ENCODE measurements around the gene KANSL1. TPM values are rescaled to one million over a fixed set of nuclear protein-coding genes. Genes with fewer than 3 reads are reported as not detected.

KANSL1 gene
- total RNA-seq, 2 donors from 2014 or later, result 86.5 to 102 TPM

- no peak for TF ChIP-seq CTCF (IDR thresholded peaks at IDR 0.05)
- no peak for DNase-seq (ENCODE audit: low spot score)
- no peak overlapping the region for H3K4me3 ChIP-seq
- H3K36me3 ChIP-seq, result no peaks in the 10 kb centered on the region
- peaks cover 45 to 69% of the 10 kb centered on the region in 2 donors for H3K4me1 ChIP-seq (ENCODE audit: control insufficient read depth in 1 of 2, low read depth in 2 of 2)
- ATAC-seq (ENCODE audit: insufficient number of reproducible peaks, low FRiP score, low read depth), result no peak
- H3K27ac ChIP-seq, result no peak overlapping the region
- H3K27me3 ChIP-seq (replicated peaks; ENCODE audit: insufficient read depth), result no peaks in the 10 kb centered on the region
- no peaks in the 10 kb centered on the region for H3K9me3 ChIP-seq
Measured at GRCh38 chr17:46127524-46127923, 65.7 kb downstream of the KANSL1 start.

GRCh38 chr17:46126840-46127239 lies 66.4 kb downstream of the KANSL1 start:
- H3K4me1 ChIP-seq (ENCODE audit: control insufficient read depth in 1 of 2, low read depth in 2 of 2), result peaks cover 52 to 72% of the 10 kb centered on the region in 2 donors
- H3K27ac ChIP-seq, result no peak overlapping the region
- no peak for TF ChIP-seq CTCF (IDR thresholded peaks at IDR 0.05)
- no peaks in the 10 kb centered on the region for H3K27me3 ChIP-seq (replicated peaks; ENCODE audit: insufficient read depth)
- H3K9me3 ChIP-seq, result no peaks in the 10 kb centered on the region
- no peak for ATAC-seq (ENCODE audit: insufficient number of reproducible peaks, low FRiP score, low read depth)
- no peaks in the 10 kb centered on the region for H3K36me3 ChIP-seq
- no peak for DNase-seq (ENCODE audit: low spot score)
- H3K4me3 ChIP-seq, result no peak overlapping the region

- Histone ChIP-seq H3K27ac (no peak overlapping the region), H3K4me1 (ENCODE audit: control insufficient read depth in 1 of 2, low read depth in 2 of 2) (peaks cover 55 to 72% of the 10 kb centered on the region in 2 donors), H3K4me3 (no peak overlapping the region), H3K36me3 (no peaks in the 10 kb centered on the region), H3K27me3 (replicated peaks; ENCODE audit: insufficient read depth) (no peaks in the 10 kb centered on the region), H3K9me3 (no peaks in the 10 kb centered on the region)
- TF ChIP-seq CTCF (IDR thresholded peaks at IDR 0.05), result no peak
- DNase-seq (ENCODE audit: low spot score) (no peak), ATAC-seq (ENCODE audit: insufficient number of reproducible peaks, low FRiP score, low read depth) (no peak)
Measured at GRCh38 chr17:46125831-46126230, 67.4 kb downstream of the KANSL1 start.

- Histone ChIP-seq H3K27ac (no peak overlapping the region), H3K4me3 (no peak overlapping the region), H3K9me3 (no peaks in the 10 kb centered on the region), H3K36me3 (no peaks in the 10 kb centered on the region), H3K4me1 (ENCODE audit: control insufficient read depth in 1 of 2, low read depth in 2 of 2) (peaks cover 47 to 71% of the 10 kb centered on the region in 2 donors), H3K27me3 (replicated peaks; ENCODE audit: insufficient read depth) (no peaks in the 10 kb centered on the region)
- ATAC-seq (ENCODE audit: insufficient number of reproducible peaks, low FRiP score, low read depth) (no peak), DNase-seq (ENCODE audit: low spot score) (no peak)
- no peak for TF ChIP-seq CTCF (IDR thresholded peaks at IDR 0.05)
Measured at GRCh38 chr17:46124695-46125592, 68.3 kb downstream of the KANSL1 start.

- H3K9me3 ChIP-seq, result no peaks in the 10 kb centered on the region
- no peaks in the 10 kb centered on the region for H3K36me3 ChIP-seq
- ATAC-seq (ENCODE audit: insufficient number of reproducible peaks, low FRiP score, low read depth) (no peak), DNase-seq (ENCODE audit: low spot score) (no peak)
- no peak overlapping the region for H3K27ac ChIP-seq
- no peak overlapping the region for H3K4me3 ChIP-seq
- peaks cover 35 to 65% of the 10 kb centered on the region in 2 donors for H3K4me1 ChIP-seq (ENCODE audit: control insufficient read depth in 1 of 2, low read depth in 2 of 2)
- H3K27me3 ChIP-seq (replicated peaks; ENCODE audit: insufficient read depth), result no peaks in the 10 kb centered on the region
- TF ChIP-seq CTCF (IDR thresholded peaks at IDR 0.05), result no peak
Measured at GRCh38 chr17:46123607-46124006, 69.6 kb downstream of the KANSL1 start.

All from thoracic aorta (tissue), 2 donors.